22Rv1 (cell line): ENCODE data around the gene SLC39A2.

Experiments
- H3K27ac ChIP-seq: fragments of 450-650 bp; 2 replicates; pipeline ENCODE4 v1.5.1; 2017
- CTCF ChIP-seq: fragments of 450-650 bp; IDR thresholded peaks from 2 replicates; pipeline ENCODE4 v1.5.1; 2017; ENCODE audit warnings: mild to moderate bottlenecking
- ZFX ChIP-seq: fragments of 450-650 bp; IDR thresholded peaks from 2 replicates; pipeline ENCODE4 v1.6.1; 2017; ENCODE audit warnings: antibody characterized with exemption, borderline replicate concordance

The SLC39A2 gene

GRCh38 chr14:21043974-21044618, 45.0 kb downstream of the SLC39A2 start:
- TF ChIP-seq ZFX (no peak), CTCF (no peak)
- no peak overlapping the region for H3K27ac ChIP-seq

GRCh38 chr14:21047378-21047781, 48.3 kb downstream of the SLC39A2 start:
- TF ChIP-seq CTCF = no peak
- TF ChIP-seq ZFX = no peak
- H3K27ac ChIP-seq = no peak overlapping the region

GRCh38 chr14:21048638-21049037, 49.5 kb downstream of the SLC39A2 start:
- no peak for TF ChIP-seq ZFX
- TF ChIP-seq CTCF = no peak
- no peak overlapping the region for H3K27ac ChIP-seq

GRCh38 chr14:21049271-21049673, 50.2 kb downstream of the SLC39A2 start:
- H3K27ac ChIP-seq = no peak overlapping the region

GRCh38 chr14:21050597-21050996, 51.5 kb downstream of the SLC39A2 start:
- H3K27ac ChIP-seq = no peak overlapping the region
- TF ChIP-seq ZFX (no peak), CTCF (no peak)

More at GRCh38 chr14:21049271-21049673, 50.2 kb downstream of the SLC39A2 start:
- TF ChIP-seq CTCF = no peak
- no peak for TF ChIP-seq ZFX
